HepG2 (cell line): ENCODE data around the gene RNASE7. TPM values are rescaled to one million over a fixed set of nuclear protein-coding genes. Genes with fewer than 3 reads are reported as not detected.
A peak's percentile ranks its signal among the peaks of the same experiment; 100 is the strongest.

Experiments used
- ISL2 ChIP-seq: sonication (generic); formaldehyde crosslinking; IDR thresholded peaks from 2 replicates; pipeline ENCODE4 v1.5.0; 2020; ENCODE audit warnings: missing genetic modification reagents
- MAZ ChIP-seq, 2 experiments: sonication (generic) in 1 of 2; formaldehyde crosslinking in 1 of 2; IDR thresholded peaks; 2 replicates each; pipeline versions ENCODE4 v1.5.0 to v1.6.1; 2012 to 2020; ENCODE audit warnings: low read depth in 2 of 2, mild to moderate bottlenecking in 2 of 2, borderline replicate concordance in 1 of 2, improper control_type of control experiment in 1 of 2, low read length in 1 of 2, missing genetic modification reagents in 1 of 2, moderate library complexity in 1 of 2
- MTF1 ChIP-seq: sonication (generic); formaldehyde crosslinking; IDR thresholded peaks from 2 replicates; pipeline ENCODE4 v1.5.0; 2020; ENCODE audit warnings: missing genetic modification reagents
- ZFP62 ChIP-seq: sonication (generic); formaldehyde crosslinking; IDR thresholded peaks from 2 replicates; pipeline ENCODE4 v1.4.0; 2020; ENCODE audit warnings: missing genetic modification reagents
- ZMYM3 ChIP-seq: sonication (generic); formaldehyde crosslinking; IDR thresholded peaks from 2 replicates; pipeline ENCODE4 v1.5.1; 2020; ENCODE audit warnings: mild to moderate bottlenecking, missing genetic modification reagents
- ZNF235 ChIP-seq: sonication (generic); formaldehyde crosslinking; IDR thresholded peaks from 2 replicates; pipeline ENCODE4 v1.8.1; 2023; ENCODE audit warnings: mild to moderate bottlenecking, missing genetic modification reagents, borderline replicate concordance
- ZNF326 ChIP-seq: sonication (generic); formaldehyde crosslinking; IDR thresholded peaks from 2 replicates; pipeline ENCODE4 v1.4.0; 2020; ENCODE audit warnings: missing genetic modification reagents, borderline replicate concordance
- ZNF746 ChIP-seq: sonication (generic); formaldehyde crosslinking; IDR thresholded peaks from 2 replicates; pipeline ENCODE4 v1.8.0; 2022; ENCODE audit warnings: mild to moderate bottlenecking, missing genetic modification reagents
- polyA plus RNA-seq, 8 experiments: library from polyadenylated mRNA; depleted of rRNA in 3 of 8; stranded (reverse) in 7 of 8; unstranded in 1 of 8; fragments of >200 nt; fragmentation: Illumina TruSeq in 4 of 8; extraction: Trizol in 4 of 8; gene quantifications; 2 replicates each; pipeline versions ENCODE4 v1.2.1 to v1.2.3, GENCODE V29; 2011 to 2016; ENCODE audit warnings: low read depth in 4 of 8, missing spikeins in 1 of 8, mixed read lengths in 1 of 8; ENCODE audit not compliant: insufficient read depth in 1 of 8
- total RNA-seq, 5 experiments: library from RNA; depleted of rRNA; stranded (reverse); fragments of >200 nt; fragmentation: Illumina TruSeq; extraction: Trizol; gene quantifications; 2 replicates each; pipeline ENCODE4 v1.2.3, GENCODE V29; 2016; ENCODE audit warnings: low read depth in 1 of 5
- TF ChIP-seq, protein P1 (sequence below): sonication (generic); formaldehyde crosslinking; IDR thresholded peaks from 2 replicates; pipeline ENCODE4 v1.5.1; 2020; ENCODE audit warnings: mild to moderate bottlenecking, missing genetic modification reagents, moderate library complexity
- TF ChIP-seq, protein P2 (sequence below): sonication (generic); formaldehyde crosslinking; IDR thresholded peaks from 2 replicates; pipeline ENCODE4 v1.4.0; 2020; ENCODE audit warnings: missing genetic modification reagents, borderline replicate concordance
- TF ChIP-seq, protein P3 (sequence below): sonication (generic); formaldehyde crosslinking; IDR thresholded peaks from 2 replicates; pipeline ENCODE4 v1.4.0; 2020; ENCODE audit warnings: missing genetic modification reagents
- TF ChIP-seq, protein P4 (sequence below): sonication (generic); formaldehyde crosslinking; IDR thresholded peaks from 2 replicates; pipeline ENCODE4 v1.4.0; 2020; ENCODE audit warnings: missing genetic modification reagents, borderline replicate concordance

RNASE7 gene
- total and polyA plus RNA-seq, 2 of the 13 experiments (the other 11 are each of a cell fraction or from before 2014, with no cell fraction given), result 0.04 TPM; not detected in 1

DNA sequence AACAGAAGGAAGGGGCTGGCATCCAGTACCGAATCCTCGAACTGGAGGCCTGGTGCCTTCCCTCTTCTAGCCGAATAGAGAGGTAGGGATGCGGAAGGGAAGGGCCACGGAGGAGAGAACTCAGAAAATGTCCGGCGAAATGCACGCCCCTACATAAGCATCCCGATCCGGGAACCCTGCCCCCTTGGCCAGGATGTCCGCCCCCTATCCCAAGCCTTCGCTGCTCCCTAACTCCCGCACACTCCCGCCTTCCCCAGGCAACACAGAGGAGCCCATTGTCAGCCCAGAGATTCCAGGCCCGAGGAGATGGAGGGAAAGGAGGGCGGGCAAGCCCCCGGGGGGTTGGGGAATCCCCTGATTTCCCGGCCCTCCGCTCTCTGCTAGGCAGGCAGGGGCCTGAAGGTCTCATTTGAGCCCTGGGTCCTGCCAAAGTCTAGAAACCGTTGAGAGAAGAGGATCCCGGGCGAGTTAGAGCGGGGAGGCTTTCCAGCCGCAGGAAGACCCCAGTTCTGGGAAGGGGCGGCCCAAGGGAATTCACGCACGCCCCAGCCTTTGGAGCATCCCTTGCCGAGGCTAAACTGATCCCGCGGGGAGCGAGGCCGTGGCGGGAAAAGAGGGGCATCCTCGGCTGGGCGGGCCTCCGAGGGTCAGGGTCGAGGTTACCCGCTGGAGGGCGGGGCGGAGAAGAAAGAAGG, 27.4 kb downstream of the RNASE7 start (continued):
- TF ChIP-seq MAZ (IDR thresholded peaks at IDR 0.05; ENCODE audit: borderline replicate concordance, low read depth, low read length) (no peak), MAZ (CRISPR knock-in tag; IDR thresholded peaks at IDR 0.05; ENCODE audit: low read depth) (0 out of 2 replicates have a peak, but pooled peaks have one; percentile 33), MTF1 (no peak), ISL2 (CRISPR knock-in tag) (peak; percentile 22; the same call in 1 of the 2 replicates), ZNF235 (0 out of 2 replicates have a peak, but pooled peaks have one; percentile 42), ZNF326 (no peak), ZFP62 (CRISPR knock-in tag) (no peak), ZNF746 (CRISPR knock-in tag) (peak; percentile 87), ZMYM3 (no peak)
- TF ChIP-seq, protein P1, sequence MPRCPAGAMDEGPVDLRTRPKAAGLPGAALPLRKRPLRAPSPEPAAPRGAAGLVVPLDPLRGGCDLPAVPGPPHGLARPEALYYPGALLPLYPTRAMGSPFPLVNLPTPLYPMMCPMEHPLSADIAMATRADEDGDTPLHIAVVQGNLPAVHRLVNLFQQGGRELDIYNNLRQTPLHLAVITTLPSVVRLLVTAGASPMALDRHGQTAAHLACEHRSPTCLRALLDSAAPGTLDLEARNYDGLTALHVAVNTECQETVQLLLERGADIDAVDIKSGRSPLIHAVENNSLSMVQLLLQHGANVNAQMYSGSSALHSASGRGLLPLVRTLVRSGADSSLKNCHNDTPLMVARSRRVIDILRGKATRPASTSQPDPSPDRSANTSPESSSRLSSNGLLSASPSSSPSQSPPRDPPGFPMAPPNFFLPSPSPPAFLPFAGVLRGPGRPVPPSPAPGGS (CRISPR knock-in tag), result peak; percentile 92; the same call in 1 of the 2 replicates
- TF ChIP-seq, protein P2, sequence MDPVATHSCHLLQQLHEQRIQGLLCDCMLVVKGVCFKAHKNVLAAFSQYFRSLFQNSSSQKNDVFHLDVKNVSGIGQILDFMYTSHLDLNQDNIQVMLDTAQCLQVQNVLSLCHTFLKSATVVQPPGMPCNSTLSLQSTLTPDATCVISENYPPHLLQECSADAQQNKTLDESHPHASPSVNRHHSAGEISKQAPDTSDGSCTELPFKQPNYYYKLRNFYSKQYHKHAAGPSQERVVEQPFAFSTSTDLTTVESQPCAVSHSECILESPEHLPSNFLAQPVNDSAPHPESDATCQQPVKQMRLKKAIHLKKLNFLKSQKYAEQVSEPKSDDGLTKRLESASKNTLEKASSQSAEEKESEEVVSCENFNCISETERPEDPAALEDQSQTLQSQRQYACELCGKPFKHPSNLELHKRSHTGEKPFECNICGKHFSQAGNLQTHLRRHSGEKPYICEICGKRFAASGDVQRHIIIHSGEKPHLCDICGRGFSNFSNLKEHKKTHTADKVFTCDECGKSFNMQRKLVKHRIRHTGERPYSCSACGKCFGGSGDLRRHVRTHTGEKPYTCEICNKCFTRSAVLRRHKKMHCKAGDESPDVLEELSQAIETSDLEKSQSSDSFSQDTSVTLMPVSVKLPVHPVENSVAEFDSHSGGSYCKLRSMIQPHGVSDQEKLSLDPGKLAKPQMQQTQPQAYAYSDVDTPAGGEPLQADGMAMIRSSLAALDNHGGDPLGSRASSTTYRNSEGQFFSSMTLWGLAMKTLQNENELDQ (CRISPR knock-in tag), result 0 out of 2 replicates have a peak, but pooled peaks have one; percentile 58
- TF ChIP-seq, protein P3, sequence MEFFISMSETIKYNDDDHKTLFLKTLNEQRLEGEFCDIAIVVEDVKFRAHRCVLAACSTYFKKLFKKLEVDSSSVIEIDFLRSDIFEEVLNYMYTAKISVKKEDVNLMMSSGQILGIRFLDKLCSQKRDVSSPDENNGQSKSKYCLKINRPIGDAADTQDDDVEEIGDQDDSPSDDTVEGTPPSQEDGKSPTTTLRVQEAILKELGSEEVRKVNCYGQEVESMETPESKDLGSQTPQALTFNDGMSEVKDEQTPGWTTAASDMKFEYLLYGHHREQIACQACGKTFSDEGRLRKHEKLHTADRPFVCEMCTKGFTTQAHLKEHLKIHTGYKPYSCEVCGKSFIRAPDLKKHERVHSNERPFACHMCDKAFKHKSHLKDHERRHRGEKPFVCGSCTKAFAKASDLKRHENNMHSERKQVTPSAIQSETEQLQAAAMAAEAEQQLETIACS (CRISPR knock-in tag), result 0 out of 2 replicates have a peak, but pooled peaks have one; percentile 13
- TF ChIP-seq, protein P4, sequence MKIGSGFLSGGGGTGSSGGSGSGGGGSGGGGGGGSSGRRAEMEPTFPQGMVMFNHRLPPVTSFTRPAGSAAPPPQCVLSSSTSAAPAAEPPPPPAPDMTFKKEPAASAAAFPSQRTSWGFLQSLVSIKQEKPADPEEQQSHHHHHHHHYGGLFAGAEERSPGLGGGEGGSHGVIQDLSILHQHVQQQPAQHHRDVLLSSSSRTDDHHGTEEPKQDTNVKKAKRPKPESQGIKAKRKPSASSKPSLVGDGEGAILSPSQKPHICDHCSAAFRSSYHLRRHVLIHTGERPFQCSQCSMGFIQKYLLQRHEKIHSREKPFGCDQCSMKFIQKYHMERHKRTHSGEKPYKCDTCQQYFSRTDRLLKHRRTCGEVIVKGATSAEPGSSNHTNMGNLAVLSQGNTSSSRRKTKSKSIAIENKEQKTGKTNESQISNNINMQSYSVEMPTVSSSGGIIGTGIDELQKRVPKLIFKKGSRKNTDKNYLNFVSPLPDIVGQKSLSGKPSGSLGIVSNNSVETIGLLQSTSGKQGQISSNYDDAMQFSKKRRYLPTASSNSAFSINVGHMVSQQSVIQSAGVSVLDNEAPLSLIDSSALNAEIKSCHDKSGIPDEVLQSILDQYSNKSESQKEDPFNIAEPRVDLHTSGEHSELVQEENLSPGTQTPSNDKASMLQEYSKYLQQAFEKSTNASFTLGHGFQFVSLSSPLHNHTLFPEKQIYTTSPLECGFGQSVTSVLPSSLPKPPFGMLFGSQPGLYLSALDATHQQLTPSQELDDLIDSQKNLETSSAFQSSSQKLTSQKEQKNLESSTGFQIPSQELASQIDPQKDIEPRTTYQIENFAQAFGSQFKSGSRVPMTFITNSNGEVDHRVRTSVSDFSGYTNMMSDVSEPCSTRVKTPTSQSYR (CRISPR knock-in tag), result no peak
